Panc1 (cell line): Measurements from ENCODE around the gene GPRIN2. TPM values are rescaled to one million over a fixed set of nuclear protein-coding genes. Genes with fewer than 3 reads are reported as not detected.

Source experiments
- ATAC-seq: fragments of 200-7000 bp; cut with Tn5 transposase; 2 replicates; pipeline ENCODE4 v1.9.1; 2020; ENCODE audit warnings: mild to moderate bottlenecking, moderate library complexity
- BruUV-seq: library from RNA; stranded (reverse); fragments of 400-500 nt; replicated peaks from 2 replicates; lab custom pipeline; 2021; lab: Mats Ljungman, UMichigan
- CTCF ChIA-PET: fragments of 300-600 bp; sonication (Branson Sonifier 250); formaldehyde crosslinking; loops from one replicate; lab custom pipeline; 2022; ENCODE audit warnings: antibody characterized with exemption; lab: Charles Lee
- POLR2A ChIA-PET: fragments of 300-600 bp; sonication (Branson Sonifier 250); formaldehyde crosslinking; loops from one replicate; lab custom pipeline; 2022; ENCODE audit warnings: antibody characterized with exemption; lab: Charles Lee
- DNase-seq: peaks from one replicate; pipeline ENCODE4 v3.0.0-alpha.2; 2010; ENCODE audit warnings: low read depth, low spot score
- H3K27ac ChIP-seq: 2 replicates; pipeline ENCODE4 v1.5.1; 2011; ENCODE audit warnings: mild to moderate bottlenecking, low read length, inconsistent platforms
- H3K27me3 ChIP-seq: fragments of 200-500 bp; sonication (Bioruptor generic); 2 replicates; pipeline ENCODE4 v1.6.0; 2014; ENCODE audit warnings: low read length, inconsistent platforms; ENCODE audit not compliant: control insufficient read depth, insufficient read depth
- H3K36me3 ChIP-seq: fragments of 200-500 bp; sonication (Bioruptor generic); 2 replicates; pipeline ENCODE4 v1.5.1; 2014; ENCODE audit warnings: inconsistent platforms, mild to moderate bottlenecking, low read length, moderate library complexity; ENCODE audit not compliant: control insufficient read depth, insufficient read depth
- H3K4me1 ChIP-seq: 2 replicates; pipeline ENCODE4 v1.5.1; 2011; ENCODE audit warnings: inconsistent platforms, mild to moderate bottlenecking, low read length, moderate library complexity; ENCODE audit not compliant: control insufficient read depth, insufficient read depth
- H3K4me3 ChIP-seq, 2 experiments: 2 replicates each; pipeline ENCODE4 v1.5.1; 2011 to 2012; ENCODE audit warnings: low read depth in 2 of 2, low read length in 2 of 2, mild to moderate bottlenecking in 2 of 2, inconsistent platforms in 1 of 2, moderate library complexity in 1 of 2
- H3K9me3 ChIP-seq: fragments of 200-500 bp; sonication (Bioruptor generic); 2 replicates; pipeline ENCODE4 v1.5.1; 2014; ENCODE audit warnings: low read depth, mild to moderate bottlenecking, inconsistent platforms, low read length, moderate library complexity; ENCODE audit not compliant: control insufficient read depth, insufficient read depth
- CTCF ChIP-seq: fragments of 450-650 bp; IDR thresholded peaks from 2 replicates; pipeline ENCODE4 v1.5.1; 2017; ENCODE audit warnings: mild to moderate bottlenecking
- POLR2AphosphoS5 ChIP-seq: IDR thresholded peaks from 2 replicates; pipeline ENCODE4 v1.6.1; 2012; ENCODE audit warnings: mild to moderate bottlenecking, low read depth, low read length, moderate library complexity
- REST ChIP-seq, 2 experiments: IDR thresholded peaks; 2 replicates each; pipeline ENCODE4 v1.6.1; 2011 to 2012; ENCODE audit warnings: low read depth in 2 of 2, control low read depth in 1 of 2, low read length in 1 of 2, mild to moderate bottlenecking in 1 of 2, moderate library complexity in 1 of 2; ENCODE audit not compliant: insufficient read depth in 1 of 2
- SIN3A ChIP-seq: IDR thresholded peaks from 2 replicates; pipeline ENCODE4 v1.6.1; 2012; ENCODE audit warnings: low read depth, mild to moderate bottlenecking, low read length, moderate library complexity, borderline replicate concordance; ENCODE audit not compliant: insufficient read depth
- TCF7L2 ChIP-seq: IDR thresholded peaks from 2 replicates; pipeline ENCODE4 v1.6.1; 2011; ENCODE audit warnings: mild to moderate bottlenecking, low read depth, low read length, inconsistent platforms
- in situ Hi-C: cut with HindIII; loops from 2 replicates; pipeline ENCODE4 v1.10.0; 2016; ENCODE audit warnings: low sequenced_read_pairs, low pct_unique_long_range_greater_than_20kb
- intact Hi-C: fragments of 100-400 bp; cut with micrococcal nuclease; formaldehyde crosslinking; loops from one replicate; pipeline ENCODE4 v1.10.0; 2022; ENCODE audit not compliant: unreplicated experiment
- total RNA-seq: library from RNA; stranded (reverse); gene quantifications from one replicate; pipeline ENCODE4 v1.2.1, GENCODE V29; 2021; ENCODE audit not compliant: unreplicated experiment

Gene GPRIN2
- total RNA-seq, 1 experiment from 2014 or later = 12.9 TPM

GRCh38 chr10:46551701-46552525, 4.5 kb downstream of the GPRIN2 start:
- no TSS peak for BruUV-seq
- Histone ChIP-seq H3K27me3 (no peaks in the 10 kb centered on the region), H3K4me1 (peaks cover 10% of the 10 kb centered on the region), H3K27ac (no peak overlapping the region), H3K36me3 (no peaks in the 10 kb centered on the region), H3K4me3 (no peak overlapping the region), H3K9me3 (no peaks in the 10 kb centered on the region)
- TF ChIP-seq REST (IDR thresholded peaks at IDR 0.05; ENCODE audit: insufficient read depth in 1 of 2, low read depth in 2 of 2, low read length in 1 of 2) (no peak), SIN3A (no peak), TCF7L2 (no peak)
- intact Hi-C loops (no loop called here), in situ Hi-C loops (no loop called here)
- ATAC-seq (no peak), DNase-seq (no peak)
- POLR2A ChIA-PET = no interaction called here
- CTCF ChIA-PET = no interaction called here

- POLR2A ChIA-PET = no interaction called here
Observed at GRCh38 chr10:46550795-46551700, 5.4 kb downstream of the GPRIN2 start.

More at GRCh38 chr10:46550795-46551700, 5.4 kb downstream of the GPRIN2 start:
- no peak overlapping the region for H3K4me3 ChIP-seq
- no peak overlapping the region for H3K27ac ChIP-seq
- TF ChIP-seq SIN3A = no peak
- no peak for TF ChIP-seq POLR2AphosphoS5
- no peak for TF ChIP-seq CTCF
- TF ChIP-seq TCF7L2 = no peak
- no peak for TF ChIP-seq REST (IDR thresholded peaks at IDR 0.05; ENCODE audit: insufficient read depth in 1 of 2, low read depth in 2 of 2, low read length in 1 of 2)
- BruUV-seq = no TSS peak
- H3K9me3 ChIP-seq = no peaks in the 10 kb centered on the region
- DNase-seq = no peak
- H3K36me3 ChIP-seq = no peaks in the 10 kb centered on the region
- peaks cover 10% of the 10 kb centered on the region for H3K4me1 ChIP-seq
- intact Hi-C loops = no loop called here
- ATAC-seq = no peak
- H3K27me3 ChIP-seq = no peaks in the 10 kb centered on the region
- in situ Hi-C loops = no loop called here
- CTCF ChIA-PET = no interaction called here
